Measurements from ENCODE around the gene ACCS. TPM values are rescaled to one million over a fixed set of nuclear protein-coding genes. Genes with fewer than 3 reads are reported as not detected.

The ACCS gene
- total RNA-seq, 1 donor from 2014 or later: 7.9 TPM

GRCh38 chr11:44072757-44073658, 6.9 kb downstream of the ACCS start:
- Histone ChIP-seq H3K27me3 (ENCODE audit: control insufficient read depth, insufficient read depth, low read length) (no peaks in the 10 kb centered on the region), H3K36me3 (ENCODE audit: control insufficient read depth, insufficient read depth, low read length) (no peaks in the 10 kb centered on the region), H3K4me3 (ENCODE audit: low read depth, low read length) (no peak overlapping the region)
- TF ChIP-seq CTCF (IDR thresholded peaks at IDR 0.05; ENCODE audit: insufficient read depth, low read length, severe bottlenecking): no peak
- DNase-seq (ENCODE audit: low read depth) (no peak), FAIRE-seq (peak; percentile 84)

- Histone ChIP-seq H3K4me3 (ENCODE audit: low read depth, low read length) (no peak overlapping the region), H3K27me3 (ENCODE audit: control insufficient read depth, insufficient read depth, low read length) (no peaks in the 10 kb centered on the region), H3K36me3 (ENCODE audit: control insufficient read depth, insufficient read depth, low read length) (no peaks in the 10 kb centered on the region)
- no peak for DNase-seq (ENCODE audit: low read depth)
- TF ChIP-seq CTCF (IDR thresholded peaks at IDR 0.05; ENCODE audit: insufficient read depth, low read length, severe bottlenecking): no peak
- FAIRE-seq: no peak
Measured at GRCh38 chr11:44078794-44079193, 12.7 kb downstream of the ACCS start.

- Histone ChIP-seq H3K4me3 (ENCODE audit: low read depth, low read length) (no peak overlapping the region), H3K36me3 (ENCODE audit: control insufficient read depth, insufficient read depth, low read length) (no peaks in the 10 kb centered on the region), H3K27me3 (ENCODE audit: control insufficient read depth, insufficient read depth, low read length) (no peaks in the 10 kb centered on the region)
- no peak for TF ChIP-seq CTCF (IDR thresholded peaks at IDR 0.05; ENCODE audit: insufficient read depth, low read length, severe bottlenecking)
- FAIRE-seq (no peak), DNase-seq (ENCODE audit: low read depth) (no peak)
Measured at GRCh38 chr11:44079376-44079775, 13.3 kb downstream of the ACCS start.

- no peak overlapping the region for H3K4me3 ChIP-seq (ENCODE audit: low read depth, low read length)
- no peak for TF ChIP-seq CTCF (IDR thresholded peaks at IDR 0.05; ENCODE audit: insufficient read depth, low read length, severe bottlenecking)
- no peaks in the 10 kb centered on the region for H3K36me3 ChIP-seq (ENCODE audit: control insufficient read depth, insufficient read depth, low read length)
- FAIRE-seq (no peak), DNase-seq (ENCODE audit: low read depth) (no peak)
- no peaks in the 10 kb centered on the region for H3K27me3 ChIP-seq (ENCODE audit: control insufficient read depth, insufficient read depth, low read length)
Measured at GRCh38 chr11:44080951-44081350, 14.9 kb downstream of the ACCS start.

GRCh38 chr11:44082645-44083044, 16.6 kb downstream of the ACCS start:
- TF ChIP-seq CTCF (IDR thresholded peaks at IDR 0.05; ENCODE audit: insufficient read depth, low read length, severe bottlenecking): no peak
- Histone ChIP-seq H3K36me3 (ENCODE audit: control insufficient read depth, insufficient read depth, low read length) (no peaks in the 10 kb centered on the region), H3K27me3 (ENCODE audit: control insufficient read depth, insufficient read depth, low read length) (no peaks in the 10 kb centered on the region), H3K4me3 (ENCODE audit: low read depth, low read length) (no peak overlapping the region)
- FAIRE-seq (peak; percentile 62), DNase-seq (ENCODE audit: low read depth) (no peak)

Measured in bronchial epithelial cell (primary cell).